Measurements from ENCODE around the gene C11orf54. TPM values are rescaled to one million over a fixed set of nuclear protein-coding genes. Genes with fewer than 3 reads are reported as not detected.
A peak's percentile ranks its signal among the peaks of the same experiment; 100 is the strongest.
"Not testable (repeated sequence)": the region's sequence is repeated elsewhere in the genome, so short reads cannot be mapped to it uniquely, and the experiment has no call there.

Gene C11orf54
- total and polyA plus RNA-seq, 12 donors = 12.2 to 39.5 (median 27.6) TPM

DNA sequence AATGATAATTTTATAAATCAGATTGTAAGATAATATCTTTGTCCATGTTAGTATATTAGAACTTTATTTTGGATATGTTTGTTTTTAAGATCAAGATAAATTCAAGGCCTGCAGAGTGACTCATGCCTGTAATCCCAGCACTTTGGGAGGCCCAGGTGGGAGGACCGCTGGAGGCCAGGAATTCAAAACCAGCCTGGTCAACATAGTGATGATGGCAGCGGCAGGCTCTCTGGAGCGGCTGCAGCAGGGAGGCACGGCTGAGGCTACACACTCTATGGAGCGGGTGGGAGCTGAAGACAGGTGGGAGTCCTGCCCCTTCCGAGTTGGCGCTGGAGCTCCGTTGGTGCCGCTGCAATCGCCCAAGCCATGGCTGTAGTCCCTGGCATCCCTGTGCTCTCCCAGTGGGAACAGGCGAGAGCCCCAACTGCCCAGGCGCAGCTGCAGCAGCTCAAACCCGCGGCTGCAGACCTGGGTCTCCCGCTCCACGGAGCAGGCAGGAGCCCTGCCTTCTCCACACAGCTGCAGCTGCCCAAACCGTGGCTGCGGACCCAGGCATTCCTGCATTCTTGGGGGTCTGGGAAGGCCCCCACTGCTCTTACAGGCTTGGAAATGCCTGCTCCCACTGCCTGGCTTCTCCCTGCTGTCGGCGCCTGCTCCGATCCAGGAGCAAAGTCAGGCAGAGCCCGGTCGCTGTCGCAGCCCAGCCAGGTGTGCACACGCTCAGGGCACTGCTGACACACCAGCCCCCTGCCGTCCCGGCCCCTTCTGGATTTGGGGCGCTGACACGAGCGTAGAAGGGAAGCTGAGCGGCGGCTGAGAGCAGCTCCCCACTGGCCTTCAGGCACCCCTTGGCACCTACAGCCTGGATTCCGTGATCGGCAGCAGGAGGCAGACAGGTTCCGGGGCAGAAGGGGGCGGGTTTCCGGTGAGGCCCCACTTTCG lies 16.7 kb downstream of the C11orf54 start:
- H3K4me1 ChIP-seq = no peaks in the 10 kb centered on the region

DNA sequence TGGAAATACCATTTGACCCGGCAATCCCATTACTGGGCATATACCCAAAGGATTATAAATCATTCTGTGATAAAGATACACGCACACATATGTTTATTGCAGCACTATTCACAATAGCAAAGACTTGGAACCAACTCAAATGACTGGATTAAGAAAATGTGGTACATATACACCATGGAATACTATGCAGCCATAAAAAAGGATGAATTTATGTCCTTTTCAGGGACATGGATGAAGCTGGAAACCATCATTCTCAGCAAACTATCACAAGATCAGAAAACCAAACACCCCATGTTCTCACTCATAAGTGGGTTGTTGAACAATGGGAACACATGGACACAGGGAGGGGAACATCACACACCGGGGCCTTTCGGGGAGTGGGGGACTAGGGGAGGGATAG lies 17.7 kb downstream of the C11orf54 start:
- 95 to 97% methylated on average over 4 of the region's 4 CpGs for WGBS, 2 donors
- not testable (repeated sequence) for ATAC-seq, H3K4me3 ChIP-seq, DNase-seq, H3K27me3 ChIP-seq, H3K9me3 ChIP-seq, H3K4me1 ChIP-seq, H3K27ac ChIP-seq
- H3K36me3 ChIP-seq = peaks cover 0 to 100% (median 44%) of the 10 kb centered on the region in 9 donors
- intact Hi-C loops (cut with DNase I) = loop anchor here in 1 of 10 donors (5.0 kb wide), 1 partner anchor 1673 kb away; no protein-coding TSS in a partner anchor

More for the DNA sequence above, 16.7 kb downstream of the C11orf54 start:
- WGBS, 2 donors = 95 to 96% methylated on average over 38 of the region's 38 CpGs
- H3K27ac ChIP-seq = no peak overlapping the region
- H3K9me3 ChIP-seq = no peaks in the 10 kb centered on the region
- H3K4me3 ChIP-seq = no peak overlapping the region
- no peak for DNase-seq
- intact Hi-C loops (cut with DNase I) = loop anchor here in 1 of 10 donors (5.0 kb wide), 1 partner anchor 1674 kb away; no protein-coding TSS in a partner anchor
- ATAC-seq = peak in 3 of 8 donors; percentile 17 to 47 (median 21)
- no peaks in the 10 kb centered on the region for H3K27me3 ChIP-seq
- H3K36me3 ChIP-seq = peaks cover 0 to 100% (median 48%) of the 10 kb centered on the region in 9 donors
- TF ChIP-seq, protein P1, sequence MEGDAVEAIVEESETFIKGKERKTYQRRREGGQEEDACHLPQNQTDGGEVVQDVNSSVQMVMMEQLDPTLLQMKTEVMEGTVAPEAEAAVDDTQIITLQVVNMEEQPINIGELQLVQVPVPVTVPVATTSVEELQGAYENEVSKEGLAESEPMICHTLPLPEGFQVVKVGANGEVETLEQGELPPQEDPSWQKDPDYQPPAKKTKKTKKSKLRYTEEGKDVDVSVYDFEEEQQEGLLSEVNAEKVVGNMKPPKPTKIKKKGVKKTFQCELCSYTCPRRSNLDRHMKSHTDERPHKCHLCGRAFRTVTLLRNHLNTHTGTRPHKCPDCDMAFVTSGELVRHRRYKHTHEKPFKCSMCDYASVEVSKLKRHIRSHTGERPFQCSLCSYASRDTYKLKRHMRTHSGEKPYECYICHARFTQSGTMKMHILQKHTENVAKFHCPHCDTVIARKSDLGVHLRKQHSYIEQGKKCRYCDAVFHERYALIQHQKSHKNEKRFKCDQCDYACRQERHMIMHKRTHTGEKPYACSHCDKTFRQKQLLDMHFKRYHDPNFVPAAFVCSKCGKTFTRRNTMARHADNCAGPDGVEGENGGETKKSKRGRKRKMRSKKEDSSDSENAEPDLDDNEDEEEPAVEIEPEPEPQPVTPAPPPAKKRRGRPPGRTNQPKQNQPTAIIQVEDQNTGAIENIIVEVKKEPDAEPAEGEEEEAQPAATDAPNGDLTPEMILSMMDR (IDR thresholded peaks at IDR 0.05) = no peak

DNA sequence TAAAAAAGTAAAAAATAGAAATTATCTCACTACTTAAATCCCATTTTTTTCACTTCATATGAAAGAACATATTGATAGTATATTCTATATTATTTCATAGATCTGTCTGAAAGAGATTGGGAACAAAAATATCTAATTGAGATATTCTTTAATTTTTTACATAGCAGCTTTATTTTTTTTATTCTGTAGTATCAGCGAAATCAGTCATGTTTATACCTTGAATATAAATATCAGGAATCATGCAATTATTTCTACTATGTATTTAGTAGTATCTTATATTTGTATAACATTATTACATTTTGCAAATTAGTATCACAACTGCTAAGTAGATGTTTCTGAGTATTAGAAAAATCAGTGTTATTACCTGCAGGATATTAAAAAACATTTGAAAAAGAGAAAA lies 20.4 kb downstream of the C11orf54 start:
- Histone ChIP-seq H3K27me3 (no peaks in the 10 kb centered on the region), H3K9me3 (peaks cover 0 to under 1% (median 0%) of the 10 kb centered on the region in 11 donors), H3K27ac (no peak overlapping the region), H3K4me3 (no peak overlapping the region), H3K36me3 (peaks cover 0 to 91% (median 28%) of the 10 kb centered on the region in 9 donors), H3K4me1 (no peaks in the 10 kb centered on the region)
- intact Hi-C loops (cut with DNase I) = no loop called here
- DNase-seq = no peak
- WGBS, 2 donors = 97% methylated on average over 1 of the region's 1 CpG
- TF ChIP-seq, protein P1 (IDR thresholded peaks at IDR 0.05) = no peak
- no peak for ATAC-seq

DNA sequence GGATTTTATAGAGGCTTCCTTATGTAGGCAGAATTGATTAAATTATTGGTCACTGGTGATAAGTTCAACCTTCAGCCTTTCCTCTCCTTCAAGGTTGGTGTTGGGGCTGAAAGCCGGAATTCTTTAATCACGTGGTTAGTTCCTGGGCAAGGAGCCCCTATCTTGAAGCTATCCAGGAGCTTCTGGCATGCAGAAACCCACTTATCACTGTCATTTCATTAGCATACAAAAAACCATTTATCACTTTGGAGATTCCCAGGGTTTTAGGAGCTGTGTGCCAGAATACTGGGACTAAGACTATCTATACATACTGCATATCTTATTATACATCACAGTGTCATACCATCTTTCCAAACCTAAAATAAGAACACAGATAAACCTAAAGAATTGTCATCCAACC lies 24.1 kb downstream of the C11orf54 start:
- TF ChIP-seq, protein P1 (IDR thresholded peaks at IDR 0.05) = no peak
- no peak overlapping the region for H3K4me3 ChIP-seq
- intact Hi-C loops (cut with DNase I) = no loop called here
- ATAC-seq = no peak
- WGBS, 2 donors = 32 to 40% methylated on average over 2 of the region's 2 CpGs
- no peaks in the 10 kb centered on the region for H3K27me3 ChIP-seq
- peaks cover 0 to 6% (median 0%) of the 10 kb centered on the region in 11 donors for H3K9me3 ChIP-seq
- peaks cover 0 to 55% (median 8%) of the 10 kb centered on the region in 9 donors for H3K36me3 ChIP-seq
- DNase-seq = no peak
- H3K27ac ChIP-seq = no peak overlapping the region
- no peaks in the 10 kb centered on the region for H3K4me1 ChIP-seq

Measured in heart right ventricle (tissue), 16 donors.